GM19023 (cell line): ENCODE data around the gene FIP1L1.
"Not testable (repeated sequence)": the region's sequence is repeated elsewhere in the genome, so short reads cannot be mapped to it uniquely, and the experiment has no call there.

Experiments
- ATAC-seq: cut with Tn5 transposase; IDR thresholded peaks from one replicate; pipeline ENCODE4 v1.9.1; 2021; ENCODE audit warnings: mild to moderate bottlenecking, moderate library complexity; ENCODE audit not compliant: unreplicated experiment

FIP1L1 gene

DNA sequence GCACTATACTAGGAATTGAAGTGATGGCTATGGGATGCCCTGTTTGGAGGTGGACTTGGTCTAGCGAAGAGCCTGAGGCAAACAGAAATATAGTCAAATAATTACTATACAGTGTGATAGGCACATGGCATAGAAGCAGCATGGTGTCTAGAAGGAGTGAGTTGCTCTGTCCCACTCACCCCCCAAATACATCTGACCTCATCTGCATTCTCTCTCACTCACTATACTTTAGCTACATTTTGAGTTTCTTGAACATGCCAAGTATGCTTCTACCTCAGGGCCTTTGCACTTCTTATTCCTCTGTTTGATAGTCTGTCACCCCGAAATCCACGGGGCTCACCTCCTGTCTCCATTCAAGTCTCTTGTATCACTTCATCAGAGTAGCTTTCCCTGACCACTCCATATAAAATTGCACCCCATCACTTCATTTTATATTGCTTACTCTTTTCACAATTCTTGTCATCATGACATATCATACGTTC is 2.6 kb upstream of the FIP1L1 start:
- no peak for ATAC-seq

DNA sequence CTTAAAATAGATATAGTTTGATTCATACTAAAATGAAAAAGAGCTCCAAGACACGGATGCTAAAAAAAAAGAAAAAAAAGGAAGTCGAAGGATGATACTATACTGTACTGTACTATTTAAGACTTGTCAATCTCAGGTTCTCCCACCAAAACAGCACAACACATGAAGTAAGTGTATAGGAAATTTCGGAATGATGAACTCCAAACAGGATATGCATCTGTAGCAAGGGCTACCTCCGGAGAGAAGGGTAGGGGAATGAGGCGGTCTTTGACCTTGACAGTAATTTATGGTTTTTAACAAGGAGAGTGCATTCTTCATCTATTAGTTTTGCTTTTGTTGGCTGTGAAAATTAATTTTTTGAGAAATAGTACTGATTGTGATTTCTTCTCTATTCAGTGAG is 541 bp upstream of the FIP1L1 start:
- ATAC-seq = no peak

DNA sequence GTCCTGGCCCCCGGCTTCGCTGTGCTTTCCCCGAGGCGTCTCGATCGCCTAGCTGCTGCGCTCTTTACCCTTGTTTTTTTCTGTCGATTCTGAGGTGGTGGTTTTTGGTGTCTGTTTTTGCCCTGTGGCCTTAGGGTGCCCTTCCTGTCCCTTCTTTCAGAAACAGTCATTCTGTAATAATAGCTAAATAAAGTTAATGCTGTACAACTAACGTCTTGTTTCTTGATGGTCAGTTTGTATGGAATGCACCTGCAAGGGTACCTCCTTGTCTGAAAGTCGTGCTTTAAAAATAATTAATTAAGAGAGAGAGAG is 686 bp downstream of the FIP1L1 start:
- ATAC-seq = no peak

DNA sequence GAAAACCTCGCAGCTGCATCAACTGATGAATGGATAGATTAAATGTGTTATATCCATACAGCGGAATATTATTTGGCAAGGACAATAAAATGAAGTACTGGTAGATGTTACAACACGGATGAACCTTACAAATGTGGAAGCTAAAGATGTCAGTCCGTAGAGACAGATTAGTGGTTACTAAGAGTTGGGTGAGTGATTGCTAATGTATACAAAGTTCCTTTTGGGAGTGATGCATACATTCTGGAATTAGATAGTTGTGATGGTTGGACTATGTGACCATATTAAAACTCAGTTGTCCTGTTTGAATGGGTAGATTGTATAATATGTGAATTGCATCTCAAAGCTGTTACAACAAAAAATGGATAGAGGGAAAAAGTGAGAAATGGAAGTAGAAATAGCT is 2.8 kb downstream of the FIP1L1 start:
- ATAC-seq = no peak

DNA sequence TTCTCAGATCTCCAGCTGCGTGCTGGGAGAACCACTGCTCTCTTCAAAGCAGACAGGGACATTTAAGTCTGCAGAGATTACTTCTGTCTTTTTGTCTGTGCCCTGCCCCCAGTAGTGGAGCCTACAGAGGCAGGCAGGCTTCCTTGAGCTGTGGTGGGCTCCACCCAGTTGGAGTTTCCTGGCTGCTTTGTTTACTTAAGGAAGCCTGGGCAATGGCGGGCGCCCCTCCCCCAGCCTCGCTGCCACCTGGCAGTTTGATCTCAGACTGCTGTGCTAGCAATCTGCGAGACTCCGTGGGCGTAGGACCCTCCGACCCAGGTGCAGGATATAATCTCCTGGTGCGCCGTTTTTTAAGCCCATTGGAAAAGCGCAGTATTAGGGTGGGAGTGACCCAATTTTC is 32.0 kb downstream of the FIP1L1 start:
- not testable (repeated sequence) for ATAC-seq

DNA sequence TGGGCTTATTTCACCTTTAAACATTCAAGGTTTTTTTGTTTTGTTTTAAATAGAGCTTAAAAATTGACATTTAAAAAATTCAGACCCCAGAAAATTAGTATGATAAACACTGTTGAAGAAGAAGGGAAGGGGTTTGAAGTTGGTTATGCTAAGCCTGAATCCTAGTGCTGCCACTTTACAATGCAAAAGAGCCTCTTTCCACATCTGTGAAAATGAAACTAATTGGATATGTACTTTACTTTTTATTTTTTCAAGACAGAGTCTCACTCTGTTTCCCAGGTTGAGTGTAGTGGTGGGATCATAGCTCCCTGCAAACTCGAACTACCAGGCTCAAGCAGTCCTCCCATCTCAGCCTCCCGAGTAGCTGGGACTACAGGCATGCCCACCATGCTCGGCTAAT is 41.8 kb downstream of the FIP1L1 start:
- ATAC-seq = no peak

DNA sequence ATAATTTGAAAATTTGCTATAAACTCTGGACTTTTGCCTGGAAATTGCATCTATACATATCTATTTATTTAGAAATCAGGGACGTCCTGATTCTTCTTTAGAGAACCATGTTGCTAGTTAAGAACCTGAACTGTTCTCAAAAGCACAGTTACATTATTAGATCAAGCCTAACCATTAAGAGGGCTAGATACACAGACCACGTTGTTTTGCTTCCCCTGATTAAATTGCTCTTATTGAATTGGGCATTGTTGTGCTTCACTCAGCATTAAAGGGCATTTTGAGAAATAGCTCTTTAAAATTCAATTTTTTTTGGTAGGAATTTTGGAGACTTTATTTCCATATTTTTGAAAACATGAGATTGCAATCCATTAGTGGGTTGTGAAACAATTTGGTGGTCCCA is 44.4 kb downstream of the FIP1L1 start:
- ATAC-seq = no peak

DNA sequence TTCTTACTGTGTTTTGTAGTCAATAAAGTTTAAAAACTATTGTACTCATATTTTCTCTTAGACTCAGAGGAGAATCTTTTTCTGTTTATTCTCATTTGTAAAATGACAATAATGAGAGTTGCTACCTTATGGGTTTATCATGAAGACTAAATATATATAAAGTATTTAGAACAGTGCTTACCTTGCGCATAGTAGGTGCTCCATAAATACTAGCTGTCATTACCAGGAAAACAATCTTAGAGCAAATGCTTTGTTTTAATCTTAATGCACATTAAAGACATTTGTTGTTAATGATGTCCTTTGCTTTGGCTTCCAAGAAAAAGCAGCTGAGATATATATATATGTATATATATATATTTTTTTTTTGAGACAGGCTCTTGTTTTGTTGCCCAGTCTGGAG is 44.9 kb downstream of the FIP1L1 start:
- no peak for ATAC-seq

DNA sequence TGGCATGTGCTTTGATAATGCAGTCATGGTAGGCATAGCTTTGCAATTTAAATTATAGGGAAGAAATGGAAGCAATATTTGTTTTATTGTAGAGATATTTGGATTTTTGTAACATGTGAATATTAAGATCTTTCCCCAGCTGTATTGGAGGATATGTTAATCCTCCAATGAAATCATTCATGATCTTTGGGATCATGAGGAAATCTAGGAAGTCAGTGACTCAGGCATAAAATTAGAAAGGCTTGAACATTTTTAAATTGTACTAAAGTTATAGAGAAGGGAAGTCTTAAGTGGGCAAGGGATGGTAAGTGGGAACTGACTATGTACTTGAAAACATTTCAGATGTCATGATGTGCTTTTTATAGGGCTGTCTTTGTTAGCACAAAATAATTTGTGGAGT is 46.8 kb downstream of the FIP1L1 start:
- ATAC-seq = no peak

DNA sequence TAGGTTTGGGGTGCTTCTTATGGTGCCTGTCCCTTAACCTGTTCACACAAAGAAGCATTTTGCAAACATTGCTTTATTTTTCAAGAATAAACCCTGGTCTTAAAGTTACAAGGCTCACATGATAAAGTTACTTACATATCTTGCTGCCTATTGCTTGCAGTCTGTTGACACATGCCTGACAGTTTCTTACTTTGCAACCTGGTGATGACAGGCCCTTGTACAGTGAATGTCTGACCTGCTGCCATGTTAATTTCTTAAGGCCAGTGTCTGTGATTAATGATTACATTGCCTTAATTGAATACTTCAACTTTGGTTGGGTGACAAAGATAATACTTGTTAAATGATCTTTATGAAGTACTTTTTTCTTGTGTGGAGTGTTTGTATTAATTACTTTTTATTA is 49.9 kb downstream of the FIP1L1 start:
- no peak for ATAC-seq

DNA sequence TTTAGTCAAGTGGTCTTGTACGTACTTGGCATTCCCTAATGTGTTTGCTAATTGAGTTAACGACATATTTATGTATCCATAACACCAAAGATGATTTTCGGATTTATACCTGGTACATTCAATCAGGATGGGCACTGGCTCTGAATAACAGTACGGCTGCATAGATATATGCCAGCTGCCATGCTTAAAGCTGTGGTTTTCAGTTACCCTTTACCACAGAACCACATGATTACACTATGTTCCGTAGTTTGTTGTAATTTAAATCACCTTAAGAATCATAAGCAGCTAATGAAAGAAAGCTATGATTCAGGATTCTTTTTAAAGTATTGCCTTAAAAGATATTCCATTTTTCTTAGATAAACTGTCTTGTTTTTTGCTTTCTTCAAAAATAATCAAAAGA is 53.6 kb downstream of the FIP1L1 start:
- no peak for ATAC-seq

DNA sequence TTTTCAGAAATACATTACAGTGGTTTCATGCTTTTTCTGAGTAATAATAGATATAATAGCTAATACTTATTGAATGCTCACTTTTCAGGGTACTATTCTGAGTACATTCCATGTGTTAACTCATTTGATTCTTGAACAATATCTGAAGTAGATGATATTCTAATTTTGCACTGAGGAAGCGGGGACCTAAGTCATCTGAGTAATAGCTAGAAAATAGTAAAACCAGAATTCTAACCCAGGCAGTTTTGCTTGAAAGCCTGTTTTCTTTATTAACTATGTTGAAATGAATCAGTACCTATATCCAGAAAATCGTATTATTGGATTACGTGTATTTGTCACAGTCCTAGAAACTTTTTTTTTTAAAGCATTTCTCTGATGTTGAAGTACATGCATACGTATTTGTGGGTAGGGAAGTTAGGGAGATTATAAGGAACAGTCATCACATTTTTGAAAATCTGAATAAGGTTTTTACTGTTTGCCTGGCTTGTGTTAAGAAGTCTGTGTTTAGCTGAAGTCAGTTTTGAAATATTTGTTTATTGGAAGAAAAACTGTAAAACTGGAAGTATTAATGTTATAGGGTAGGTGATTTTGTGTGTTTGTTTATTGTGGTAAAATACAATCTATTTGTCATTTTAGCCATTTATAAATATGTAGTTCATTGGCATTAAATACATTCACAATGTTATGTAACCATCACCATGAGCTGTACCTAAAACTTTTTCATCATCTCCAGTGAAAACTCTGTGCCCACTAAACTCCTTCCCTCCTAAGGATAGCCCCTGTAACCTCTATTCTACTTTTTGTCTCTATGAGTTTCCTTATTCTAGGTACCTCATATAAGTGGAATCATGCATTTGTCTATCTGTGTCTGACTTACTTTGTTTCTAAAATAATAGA is 55.3 kb downstream of the FIP1L1 start:
- ATAC-seq = peak; percentile 67

DNA sequence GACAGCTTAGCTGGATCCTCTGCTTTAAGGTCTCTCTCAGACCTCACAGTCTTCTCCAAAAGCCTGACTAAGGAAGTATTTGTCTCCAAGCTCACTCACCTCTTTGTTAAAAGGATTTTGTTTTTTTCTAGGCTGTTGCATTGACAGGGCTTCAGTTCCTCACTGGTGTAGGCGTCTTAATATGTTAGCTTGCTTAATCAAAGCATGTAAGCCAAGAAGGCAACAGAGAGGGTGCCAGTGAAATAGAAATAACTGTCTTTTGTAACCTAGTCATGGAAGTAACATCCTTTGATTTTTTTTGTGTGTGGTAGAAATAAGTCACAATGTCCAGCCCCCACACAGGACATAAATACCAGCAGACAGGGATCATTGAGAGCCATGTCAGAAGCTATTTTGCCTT is 58.8 kb downstream of the FIP1L1 start:
- ATAC-seq = no peak

DNA sequence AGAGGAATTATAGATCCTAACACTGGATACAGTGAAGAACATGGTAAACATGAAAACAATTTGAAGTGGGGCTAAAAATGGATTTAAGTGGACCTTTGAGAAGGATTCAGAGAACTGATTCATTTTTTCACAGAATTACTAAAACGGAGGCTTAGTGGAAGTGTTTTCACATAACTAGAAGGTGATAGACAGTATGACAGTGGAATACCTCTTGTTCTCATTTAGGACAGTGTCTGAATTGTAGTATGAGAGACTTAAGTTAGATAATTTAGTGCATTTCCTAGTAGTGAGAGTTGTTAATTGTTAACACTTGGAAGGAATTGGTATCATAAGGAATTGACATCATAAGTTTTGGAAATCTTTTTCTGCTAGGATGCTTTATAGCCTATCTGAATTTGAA is 64.1 kb downstream of the FIP1L1 start:
- ATAC-seq = no peak

DNA sequence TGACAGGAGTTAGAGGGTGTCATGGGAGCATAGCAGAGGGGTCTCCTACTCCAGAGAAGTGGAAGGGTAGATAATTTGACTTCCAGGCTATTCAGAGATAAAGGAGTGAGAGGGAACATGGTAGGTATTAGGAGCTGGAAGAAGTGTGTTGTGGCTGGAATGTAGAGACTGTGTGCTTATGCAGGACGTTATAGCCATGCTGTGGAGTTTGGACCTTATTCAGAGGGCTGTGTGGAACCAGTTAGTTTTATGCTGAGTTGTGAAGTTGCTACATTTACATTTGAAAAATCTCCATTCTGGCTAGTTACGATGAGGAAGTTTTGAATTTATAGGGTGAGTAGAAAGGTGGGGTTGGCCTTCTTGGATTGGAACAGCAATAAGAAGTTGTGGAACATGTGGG is 67.5 kb downstream of the FIP1L1 start:
- ATAC-seq = no peak

DNA sequence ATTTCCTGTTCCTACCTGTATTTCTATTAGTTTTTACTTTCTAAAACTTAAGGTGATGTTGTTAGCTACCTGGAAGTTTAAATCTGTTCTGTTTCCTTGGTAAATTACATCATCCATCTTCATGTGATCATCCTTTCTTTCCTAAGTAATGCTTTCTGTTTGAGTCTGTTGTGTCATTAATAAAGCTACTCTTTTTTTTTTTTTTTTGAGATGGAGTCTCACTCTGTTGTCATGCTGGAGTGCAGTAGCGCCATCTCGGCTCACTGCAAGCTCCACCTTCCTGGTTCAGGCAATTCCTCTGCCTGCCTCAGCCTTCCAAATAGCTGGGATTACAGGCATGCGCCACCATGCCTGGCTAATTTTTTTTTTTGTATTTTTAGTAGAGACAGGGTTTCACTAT is 73.3 kb downstream of the FIP1L1 start:
- no peak for ATAC-seq

DNA sequence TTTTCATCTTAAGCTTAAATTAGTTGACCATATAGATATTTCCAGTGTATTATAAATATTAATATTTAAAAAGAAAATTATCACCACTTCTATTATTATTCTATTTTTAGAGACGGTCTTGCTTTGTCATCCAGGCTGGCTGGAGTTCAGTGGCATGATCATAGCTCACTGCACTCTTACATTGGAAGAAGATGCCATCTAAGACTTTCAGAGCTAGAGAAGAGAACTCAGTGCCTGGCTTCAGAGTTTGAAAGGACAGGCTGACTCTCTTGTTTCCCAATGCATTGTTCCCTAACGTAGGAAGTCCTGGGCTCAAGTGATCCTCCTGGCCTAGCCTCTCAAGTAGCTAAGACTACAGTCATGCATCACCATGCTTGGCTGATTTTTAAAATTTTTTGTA is 75.9 kb downstream of the FIP1L1 start:
- ATAC-seq = no peak

DNA sequence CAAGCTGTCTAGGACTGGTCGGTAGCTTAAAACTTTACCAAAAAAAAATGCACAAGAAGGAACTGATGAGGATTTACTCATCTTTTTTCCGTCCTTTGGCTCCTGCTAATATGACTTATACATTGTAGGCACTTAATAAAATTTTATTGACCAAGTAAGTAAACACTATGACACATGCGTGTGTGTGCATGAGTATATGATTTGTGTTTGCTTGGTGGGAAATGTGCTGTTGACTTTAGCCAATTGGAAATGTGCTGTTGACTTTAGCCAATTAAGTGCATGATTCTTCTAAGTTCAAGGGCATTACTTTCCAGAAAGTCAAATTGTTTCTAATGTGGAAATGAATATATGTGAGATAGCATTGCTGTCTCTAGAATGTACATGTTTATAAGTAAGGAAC is 78.3 kb downstream of the FIP1L1 start:
- ATAC-seq = no peak

DNA sequence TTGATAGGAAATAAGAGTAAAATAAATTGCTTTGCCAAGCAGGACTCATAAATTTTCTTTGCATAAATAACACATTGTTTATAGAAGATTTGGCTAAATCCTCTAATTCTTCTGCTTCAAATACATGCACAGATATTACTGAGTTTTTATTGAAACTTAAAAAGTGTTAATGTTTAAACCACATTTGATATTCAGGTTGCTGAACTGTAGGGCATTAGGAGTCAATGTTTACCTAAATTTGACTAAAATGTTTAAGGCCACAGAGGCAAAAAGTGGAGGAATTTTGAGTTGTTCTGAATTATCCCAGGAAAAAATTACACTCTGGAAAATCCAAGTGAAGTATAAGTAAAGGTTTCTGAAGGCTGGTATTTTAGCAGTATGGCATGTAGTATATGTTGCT is 78.7 kb downstream of the FIP1L1 start:
- no peak for ATAC-seq

DNA sequence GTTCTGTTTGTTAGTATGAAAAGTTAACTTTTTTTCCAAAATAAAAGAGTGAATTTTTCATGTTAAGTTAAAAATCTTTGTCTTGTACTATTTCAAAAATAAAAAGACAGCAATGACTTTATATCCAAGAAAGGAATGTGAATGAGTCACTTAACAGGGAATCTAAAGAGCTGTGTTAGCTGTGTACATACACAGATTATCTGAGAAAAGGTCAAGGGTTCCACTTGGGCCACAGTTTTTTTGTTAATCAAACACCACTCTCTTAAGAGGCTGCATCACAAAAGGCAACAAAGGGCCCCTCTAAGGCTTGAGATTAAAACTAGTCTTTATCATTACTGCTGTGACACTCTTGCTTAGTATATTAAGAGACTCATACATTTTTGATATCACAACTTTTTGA is 82.1 kb downstream of the FIP1L1 start:
- no peak for ATAC-seq

DNA sequence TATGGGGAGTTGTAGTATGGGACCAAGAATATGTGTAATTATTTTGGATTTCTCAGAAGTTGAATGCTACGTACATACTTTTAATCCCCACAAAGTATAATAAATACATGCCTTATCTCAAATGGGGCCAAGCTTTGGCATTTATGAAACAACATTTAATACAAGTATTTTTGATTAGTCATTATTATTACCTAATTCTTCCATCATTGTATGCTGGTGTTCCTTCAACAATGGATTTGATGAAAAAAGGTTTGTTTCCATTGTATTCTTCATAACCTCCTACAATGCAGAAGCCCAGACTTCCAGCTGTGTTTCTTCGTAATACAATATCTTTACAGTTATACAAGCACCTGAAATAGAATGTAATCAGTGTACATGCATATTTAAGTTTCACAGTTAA is 83.8 kb downstream of the FIP1L1 start:
- ATAC-seq = no peak

DNA sequence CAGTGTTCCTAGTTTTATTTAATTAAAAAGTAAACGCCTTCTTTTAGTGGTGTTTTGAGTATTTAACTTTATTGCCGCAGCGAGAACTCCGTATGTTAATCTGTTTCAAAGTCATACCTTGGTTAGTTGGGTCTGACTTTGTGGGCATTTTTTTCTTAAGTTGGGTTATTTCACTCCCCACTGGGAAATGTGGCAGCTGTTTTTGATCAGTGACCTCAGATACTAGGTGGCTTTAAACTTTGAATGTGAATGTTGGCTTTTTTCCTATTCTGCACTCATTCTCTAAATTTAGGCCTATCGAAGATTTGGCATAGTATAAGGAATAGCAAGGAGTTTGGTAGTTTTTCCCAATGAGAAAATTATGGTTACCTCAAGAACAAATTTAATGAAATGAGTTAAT is 85.9 kb downstream of the FIP1L1 start:
- ATAC-seq = no peak

DNA sequence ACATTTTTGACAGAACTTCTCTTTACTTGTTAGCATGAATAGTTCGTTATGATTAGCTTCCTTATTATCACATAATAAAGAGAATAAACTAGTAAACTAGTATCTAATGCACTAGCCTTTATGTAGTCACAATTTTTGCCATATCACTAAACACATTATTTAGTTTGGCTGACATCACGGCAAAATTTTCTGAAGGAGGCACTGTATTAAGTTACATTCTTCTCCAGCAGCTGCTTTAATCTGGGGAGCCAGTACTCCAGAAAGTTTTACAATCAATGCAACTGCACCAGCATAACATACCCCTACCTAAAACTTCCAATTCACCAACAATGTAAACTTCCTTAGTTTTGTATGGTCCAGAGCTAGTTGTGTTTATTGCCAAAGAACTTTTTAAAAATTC is 87.8 kb downstream of the FIP1L1 start:
- ATAC-seq = no peak
